H1 (cell line): Measurements from ENCODE around the gene IQGAP3. TPM values are rescaled to one million over a fixed set of nuclear protein-coding genes. Genes with fewer than 3 reads are reported as not detected.

Experiments
- CTCF ChIA-PET: fragments of 300-600 bp; sonication (Branson Sonifier 250); formaldehyde crosslinking; loops from one replicate; lab custom pipeline; 2021; ENCODE audit not compliant: partially characterized antibody; lab: Charles Lee
- POLR2A ChIA-PET: fragments of 300-600 bp; sonication (Branson Sonifier 250); formaldehyde crosslinking; loops from one replicate; lab custom pipeline; 2021; ENCODE audit warnings: inconsistent platforms; ENCODE audit not compliant: partially characterized antibody; lab: Charles Lee
- DNase-seq, 2 experiments: peaks; one replicate each; pipeline versions ENCODE4 v3.0.0 to v3.0.0-alpha.2; 2010 to 2022; ENCODE audit warnings: low spot score in 2 of 2, low read depth in 1 of 2, mixed read lengths in 1 of 2
- FAIRE-seq: peaks from 2 replicates; lab custom pipeline; 2011; peaks lifted over from hg19 to GRCh38; lab: Jason Lieb, UNC
- H2AFZ ChIP-seq: 2 replicates; pipeline ENCODE4 v1.8.1; 2012; ENCODE audit warnings: low read length, inconsistent platforms
- H2AK5ac ChIP-seq: 2 replicates; pipeline ENCODE4 v1.6.1; 2013; ENCODE audit warnings: low read depth, low read length
- H2BK120ac ChIP-seq: replicated peaks from 2 replicates; pipeline ENCODE3; 2013; ENCODE audit warnings: low read depth, low read length, inconsistent platforms
- H2BK12ac ChIP-seq: 2 replicates; pipeline ENCODE4 v1.6.1; 2013; ENCODE audit warnings: low read depth, low read length
- H2BK15ac ChIP-seq: 2 replicates; pipeline ENCODE4 v1.6.1; 2013; ENCODE audit warnings: low read length
- H2BK20ac ChIP-seq: 2 replicates; pipeline ENCODE4 v1.6.1; 2013; ENCODE audit warnings: low read length
- H2BK5ac ChIP-seq: 2 replicates; pipeline ENCODE4 v1.6.1; 2013; ENCODE audit warnings: low read depth, low read length
- H3K14ac ChIP-seq: 2 replicates; pipeline ENCODE4 v1.6.1; 2013; ENCODE audit warnings: inconsistent platforms; ENCODE audit not compliant: insufficient read length
- H3K18ac ChIP-seq: 2 replicates; pipeline ENCODE4 v1.6.1; 2013; ENCODE audit warnings: low read length; ENCODE audit errors: extremely low read depth
- H3K23ac ChIP-seq: 2 replicates; pipeline ENCODE4 v1.6.1; 2013; ENCODE audit warnings: inconsistent platforms; ENCODE audit not compliant: insufficient read length
- H3K23me2 ChIP-seq: 2 replicates; pipeline ENCODE4 v1.6.1; 2013; ENCODE audit warnings: low read depth, low read length
- H3K27ac ChIP-seq: 2 replicates; pipeline ENCODE4 v1.6.1; 2011; ENCODE audit warnings: low read depth, low read length, inconsistent platforms
- H3K27me3 ChIP-seq, 4 experiments: replicated peaks in 1 of 4; 1 replicate in 1 of 4; 2 replicates in 3 of 4; pipeline versions ENCODE4 v1.6.1 to v1.8.1; 2011 to 2013; ENCODE audit warnings: low read length in 3 of 4, mild to moderate bottlenecking in 3 of 4, inconsistent platforms in 2 of 4, mixed read lengths in 2 of 4, moderate library complexity in 1 of 4; ENCODE audit not compliant: control insufficient read depth in 3 of 4, insufficient read depth in 3 of 4; ENCODE audit errors: extremely low read depth in 1 of 4
- H3K36me3 ChIP-seq, 4 experiments: 2 replicates each; pipeline versions ENCODE4 v1.6.1 to v1.8.1; 2011 to 2013; ENCODE audit warnings: mild to moderate bottlenecking in 4 of 4, low read length in 3 of 4, moderate library complexity in 2 of 4, control low read depth in 1 of 4, inconsistent platforms in 1 of 4; ENCODE audit not compliant: insufficient read depth in 4 of 4, control insufficient read depth in 2 of 4
- H3K4ac ChIP-seq: replicated peaks from 2 replicates; pipeline ENCODE3; 2013; ENCODE audit warnings: low read length, low read depth, mixed read lengths, inconsistent platforms; ENCODE audit not compliant: insufficient read length
- H3K4me1 ChIP-seq, 4 experiments: replicated peaks in 1 of 4; 1 replicate in 1 of 4; 2 replicates in 3 of 4; pipeline versions ENCODE4 v1.6.1 to v1.8.1; 2011 to 2013; ENCODE audit warnings: low read length in 3 of 4, inconsistent platforms in 2 of 4, mixed read lengths in 1 of 4; ENCODE audit not compliant: insufficient read depth in 4 of 4, control insufficient read depth in 3 of 4
- H3K4me2 ChIP-seq, 2 experiments: 2 replicates each; pipeline versions ENCODE4 v1.6.1 to v1.8.1; 2011 to 2013; ENCODE audit warnings: low read depth in 2 of 2, low read length in 2 of 2, control low read depth in 1 of 2, inconsistent platforms in 1 of 2, mild to moderate bottlenecking in 1 of 2; ENCODE audit not compliant: insufficient read depth in 1 of 2
- H3K4me3 ChIP-seq, 4 experiments: fragments of 200-600, 300-600 bp in 1 of 4; sonication (generic), shearing (Covaris generic), sonication (Bioruptor Twin) in 1 of 4; 2 replicates each; pipeline versions ENCODE4 v1.5.1 to v1.8.1; 2011 to 2016; ENCODE audit warnings: low read length in 4 of 4, low read depth in 3 of 4, control low read depth in 2 of 4, inconsistent platforms in 2 of 4, mild to moderate bottlenecking in 2 of 4, mixed read lengths in 1 of 4, moderate library complexity in 1 of 4; ENCODE audit not compliant: insufficient read depth in 2 of 4; ENCODE audit errors: extremely low read depth in 1 of 4
- H3K56ac ChIP-seq: replicated peaks from 2 replicates; pipeline ENCODE3; 2013; ENCODE audit warnings: low read depth, mild to moderate bottlenecking, mixed read lengths, low read length, inconsistent platforms; ENCODE audit not compliant: insufficient read length
- H3K79me1 ChIP-seq: 2 replicates; pipeline ENCODE4 v1.6.1; 2013; ENCODE audit warnings: low read depth, low read length, control low read depth
- H3K79me2 ChIP-seq, 2 experiments: 2 replicates each; pipeline versions ENCODE4 v1.6.1 to v1.8.1; 2012 to 2013; ENCODE audit warnings: low read length in 2 of 2, mild to moderate bottlenecking in 2 of 2, inconsistent platforms in 1 of 2; ENCODE audit not compliant: insufficient read depth in 2 of 2, control insufficient read depth in 1 of 2
- H3K9ac ChIP-seq, 4 experiments: replicated peaks in 1 of 4; 1 replicate in 1 of 4; 2 replicates in 3 of 4; pipeline versions ENCODE4 v1.6.1 to v1.8.1; 2011 to 2013; ENCODE audit warnings: low read depth in 3 of 4, low read length in 3 of 4, control low read depth in 2 of 4, mild to moderate bottlenecking in 2 of 4, moderate library complexity in 2 of 4, inconsistent platforms in 1 of 4; ENCODE audit errors: extremely low read depth in 1 of 4
- H3K9me3 ChIP-seq, 2 experiments: 2 replicates each; pipeline versions ENCODE4 v1.6.1 to v1.8.1; 2012 to 2013; ENCODE audit warnings: mild to moderate bottlenecking in 2 of 2, moderate library complexity in 2 of 2, control low read depth in 1 of 2, inconsistent platforms in 1 of 2, low read depth in 1 of 2, low read length in 1 of 2, mixed read lengths in 1 of 2; ENCODE audit not compliant: insufficient read depth in 2 of 2
- H4K20me1 ChIP-seq, 2 experiments: replicated peaks in 1 of 2; 2 replicates each; pipeline versions ENCODE3 to v1.8.1; 2011 to 2013; ENCODE audit warnings: inconsistent platforms in 2 of 2, low read length in 2 of 2, mild to moderate bottlenecking in 1 of 2; ENCODE audit not compliant: insufficient read depth in 2 of 2, control insufficient read depth in 1 of 2
- H4K5ac ChIP-seq: 2 replicates; pipeline ENCODE4 v1.6.1; 2013; ENCODE audit warnings: low read length, low read depth, mixed read lengths, inconsistent platforms; ENCODE audit not compliant: insufficient read length
- H4K8ac ChIP-seq: 2 replicates; pipeline ENCODE4 v1.8.0; 2013; ENCODE audit warnings: mild to moderate bottlenecking, moderate library complexity, low read length, inconsistent platforms; ENCODE audit not compliant: insufficient read depth; ENCODE audit errors: extremely low read depth
- H4K91ac ChIP-seq: replicated peaks from 2 replicates; pipeline ENCODE3; 2013; ENCODE audit warnings: low read length, mixed read lengths, inconsistent platforms; ENCODE audit not compliant: insufficient read length
- E2F6 ChIP-seq: IDR thresholded peaks from 2 replicates; pipeline ENCODE4 v1.6.1; 2012; ENCODE audit warnings: inconsistent platforms
- HDAC6 ChIP-seq: IDR thresholded peaks from one replicate; pipeline ENCODE4 v1.7.1; 2012; ENCODE audit warnings: low read depth, mild to moderate bottlenecking, inconsistent platforms, low read length, moderate library complexity
- POLR2A ChIP-seq, 2 experiments: IDR thresholded peaks; 1 replicate in 1 of 2; 2 replicates in 1 of 2; pipeline ENCODE4 v1.6.1; 2011; ENCODE audit warnings: low read depth in 2 of 2, low read length in 2 of 2, mild to moderate bottlenecking in 2 of 2; ENCODE audit errors: control extremely low read depth in 1 of 2
- POLR2AphosphoS5 ChIP-seq: IDR thresholded peaks from 2 replicates; pipeline ENCODE4 v1.6.1; 2011; ENCODE audit warnings: low read depth, low read length
- SRF ChIP-seq: IDR thresholded peaks from 2 replicates; pipeline ENCODE4 v1.6.1; 2011; ENCODE audit warnings: mild to moderate bottlenecking, low read depth, low read length, moderate library complexity
- TCF12 ChIP-seq: IDR thresholded peaks from 2 replicates; pipeline ENCODE4 v1.6.1; 2011; ENCODE audit warnings: low read depth, mild to moderate bottlenecking, low read length
- WGBS, 2 experiments: shearing (Covaris generic) in 1 of 2; methylation state at CpG; one replicate each; pipeline versions ENCODE4 v1.1.6 to v1.1.7; 2013 to 2015; ENCODE audit warnings: low lambda C conversion rate in 2 of 2, mixed read lengths in 2 of 2, inconsistent platforms in 1 of 2, low coverage in 1 of 2, missing lambda C conversion rate in 1 of 2; ENCODE audit not compliant: insufficient replicate concordance in 2 of 2, insufficient coverage in 1 of 2, insufficient read length in 1 of 2; ENCODE audit errors: extremely low coverage in 1 of 2, missing lambda C conversion rate in 1 of 2; 5-methylcytosine and 5-hydroxymethylcytosine counted together
- polyA plus RNA-seq, 7 experiments: library from polyadenylated mRNA; depleted of rRNA in 3 of 7; stranded (reverse) in 5 of 7; unstranded in 2 of 7; fragments of >200 nt in 5 of 7; fragments of 200-250 nt in 2 of 7; gene quantifications; 1 replicate in 5 of 7; 2 replicates in 1 of 7; 4 replicates in 1 of 7; pipeline versions ENCODE4 v1.2.1 to v1.2.3, GENCODE V29; 2011 to 2013; ENCODE audit warnings: missing spikeins in 2 of 7, mixed read lengths in 2 of 7
- total RNA-seq: library from RNA; stranded (reverse); fragmentation: NEBNext Ultra II Directional; extraction: Animal tissue kit (Norgen Biotek cat#: 25700); gene quantifications from 2 replicates; pipeline ENCODE4 v1.2.1, GENCODE V29; 2021

IQGAP3 gene
- total and polyA plus RNA-seq, 2 of the 8 experiments (the other 6 are each of a cell fraction or from before 2014, with no cell fraction given), result 14.6 to 22.3 TPM

GRCh38 chr1:156594190-156594589 lies 21.8 kb upstream of the IQGAP3 start:
- Histone ChIP-seq H2BK12ac (no peak overlapping the region), H3K79me1 (peaks cover 2% of the 10 kb centered on the region; the same call in 1 of the 2 replicates), H2BK15ac (no peak overlapping the region), H3K4ac (no peak overlapping the region), H3K23ac (no peak overlapping the region), H3K14ac (no peak overlapping the region), H3K18ac (no peak overlapping the region), H3K56ac (no peak overlapping the region), H4K91ac (no peak overlapping the region), H3K9me3 (no peaks in the 10 kb centered on the region), H2AK5ac (no peak overlapping the region), H4K20me1 (peaks cover 0 to 6% of the 10 kb centered on the region in 2 experiments), H4K8ac (no peak overlapping the region), H4K5ac (no peak overlapping the region), H3K4me3 (no peak overlapping the region), H3K4me1 (peaks cover 0 to 10% (median 2%) of the 10 kb centered on the region in 4 experiments; a peak in 4 of 7 replicates), H2BK120ac (no peak overlapping the region), H3K23me2 (peaks cover 10% of the 10 kb centered on the region)
- CTCF ChIA-PET, result interaction anchor here (0.6 to 5.3 kb wide), 14 partner anchors 9 to 208 kb away, joined by 3 to 45 read pairs (median 4); partner anchors contain the start of genes GPATCH4 and HAPLN2
- WGBS, 2 experiments, result 91% methylated on average over 3 of the region's 3 CpGs; no CpG with 5 or more reads in 1 of the 2 experiments
- no peak for TF ChIP-seq POLR2AphosphoS5
- TF ChIP-seq HDAC6, result no peak
- TF ChIP-seq POLR2A (IDR thresholded peaks at IDR 0.05; ENCODE audit: control extremely low read depth in 1 of 2, low read depth in 2 of 2, low read length in 2 of 2), result 0 out of 3 replicates have a peak, but pooled peaks of 1 of the 2 experiments have one; percentile 21
- TF ChIP-seq E2F6, result no peak
- TF ChIP-seq TCF12, result no peak
- TF ChIP-seq SRF, result no peak
- TF ChIP-seq, all 59 proteins: peak for 1
- Histone ChIP-seq H3K36me3 (peaks cover 19 to 57% (median 43%) of the 10 kb centered on the region in 4 experiments), H2BK5ac (no peak overlapping the region), H2AFZ (no peak overlapping the region), H3K27ac (no peak overlapping the region), H2BK20ac (no peak overlapping the region), H3K9ac (no peak overlapping the region), H3K4me2 (no peak overlapping the region), H3K79me2 (no peaks in the 10 kb centered on the region), H3K27me3 (no peaks in the 10 kb centered on the region)
- POLR2A ChIA-PET, result interaction anchor here (0.7 to 5.1 kb wide), 10 partner anchors 8 to 105 kb away, joined by 3 to 66 read pairs (median 4); partner anchors contain the start of genes GPATCH4, MEF2D, NES and TTC24
- DNase-seq, result no peak
- FAIRE-seq, result no peak
